Neural progenitor cell (in vitro differentiated cells): ENCODE results near the gene FOXJ3. TPM values are rescaled to one million over a fixed set of nuclear protein-coding genes. Genes with fewer than 3 reads are reported as not detected.

ENCODE experiments used
- DNase-seq: peaks from one replicate; pipeline ENCODE4 v3.0.0-alpha.2; 2016; ENCODE audit warnings: low spot score
- H2AFZ ChIP-seq: fragments of 200-600 bp; sonication (generic); replicated peaks from 2 replicates; pipeline ENCODE4 v1.6.1; 2016; ENCODE audit warnings: antibody characterized with exemption
- H3F3A ChIP-seq: fragments of 200-600 bp; sonication (generic); 2 replicates; pipeline ENCODE4 v1.6.1; 2016; ENCODE audit warnings: antibody characterized with exemption, low read depth
- H3K27ac ChIP-seq: fragments of 200-600 bp; sonication (generic); 2 replicates; pipeline ENCODE4 v1.5.1; 2016; ENCODE audit warnings: mild to moderate bottlenecking
- H3K27me3 ChIP-seq: fragments of 200-600 bp; sonication (generic); 2 replicates; pipeline ENCODE4 v1.6.1; 2016; ENCODE audit warnings: mild to moderate bottlenecking, moderate library complexity
- H3K36me3 ChIP-seq: fragments of 200-600 bp; sonication (generic); 2 replicates; pipeline ENCODE4 v1.5.1; 2016
- H3K4me1 ChIP-seq: fragments of 200-600 bp; sonication (generic); 2 replicates; pipeline ENCODE4 v1.6.1; 2016; ENCODE audit warnings: mixed run types
- H3K4me2 ChIP-seq: fragments of 200-600 bp; sonication (generic); 2 replicates; pipeline ENCODE4 v1.6.1; 2016
- H3K4me3 ChIP-seq: fragments of 200-600 bp; sonication (generic); 2 replicates; pipeline ENCODE4 v1.5.1; 2016
- H3K79me2 ChIP-seq: fragments of 200-600 bp; sonication (generic); 2 replicates; pipeline ENCODE4 v1.6.1; 2016; ENCODE audit warnings: low read depth
- H3K9ac ChIP-seq: fragments of 200-600 bp; sonication (generic); 2 replicates; pipeline ENCODE4 v1.6.1; 2016
- H3K9me3 ChIP-seq: fragments of 200-600 bp; sonication (generic); 2 replicates; pipeline ENCODE4 v1.5.1; 2016; ENCODE audit warnings: low read depth
- H4K20me1 ChIP-seq: fragments of 200-600 bp; sonication (generic); 2 replicates; pipeline ENCODE4 v1.6.1; 2016; ENCODE audit warnings: low read depth
- H3K27ac Mint-ChIP-seq: 3 replicates; pipeline ENCODE4 v1.8.0; 2021; ENCODE audit warnings: mixed read lengths
- H3K27me3 Mint-ChIP-seq: 2 replicates; pipeline ENCODE4 v1.8.0; 2022; ENCODE audit warnings: low read depth, mild to moderate bottlenecking, inconsistent platforms, moderate library complexity, mixed read lengths; ENCODE audit not compliant: insufficient read depth
- H3K36me3 Mint-ChIP-seq: 3 replicates; pipeline ENCODE4 v1.8.0; 2021; ENCODE audit warnings: mixed read lengths
- H3K4me1 Mint-ChIP-seq: 3 replicates; pipeline ENCODE4 v1.8.0; 2021; ENCODE audit warnings: mixed read lengths
- H3K4me3 Mint-ChIP-seq: 3 replicates; pipeline ENCODE4 v1.8.0; 2021; ENCODE audit warnings: mild to moderate bottlenecking, moderate library complexity, mixed read lengths
- H3K9me3 Mint-ChIP-seq: 3 replicates; pipeline ENCODE4 v1.8.0; 2020; ENCODE audit warnings: mixed read lengths
- EZH2 ChIP-seq: fragments of 200-600 bp; sonication (generic); IDR thresholded peaks from 2 replicates; pipeline ENCODE4 v1.6.1; 2017; ENCODE audit warnings: antibody characterized with exemption, mild to moderate bottlenecking, moderate library complexity
- EZH2phosphoT487 ChIP-seq: fragments of 200-600 bp; sonication (generic); IDR thresholded peaks from 2 replicates; pipeline ENCODE4 v1.6.1; 2017; ENCODE audit warnings: antibody characterized with exemption
- total RNA-seq: library from RNA; depleted of rRNA; stranded (reverse); fragments of >200 nt; gene quantifications from 2 replicates; pipeline ENCODE4 v1.2.3, GENCODE V29; 2015; ENCODE audit warnings: low replicate concordance
- TF ChIP-seq, protein P1 (sequence below): fragments of 200-600 bp; sonication (generic); IDR thresholded peaks from 2 replicates; pipeline ENCODE4 v1.5.1; 2017; ENCODE audit warnings: antibody characterized with exemption, mild to moderate bottlenecking

The FOXJ3 gene
- total RNA-seq, 1 donor from 2014 or later, result 58.5 TPM

DNA sequence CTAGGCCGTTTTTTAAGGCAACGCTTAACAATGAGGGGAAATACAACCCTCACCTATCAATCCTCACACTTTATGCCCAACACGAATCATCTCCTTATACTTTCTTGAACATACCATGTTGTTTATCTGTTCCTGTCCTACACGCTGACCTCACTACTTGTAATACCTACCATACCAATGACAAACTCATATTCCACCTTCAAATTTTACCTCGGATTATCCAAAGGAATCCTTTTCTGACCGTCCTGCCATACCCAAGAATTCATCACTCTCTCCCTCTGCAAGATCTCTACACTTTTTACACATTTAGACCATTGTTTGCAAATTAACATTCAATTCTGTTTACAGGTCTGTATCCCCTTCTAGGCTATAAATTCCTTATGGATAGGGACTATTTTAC, 106.1 kb downstream of the FOXJ3 start:
- peaks cover 4% of the 10 kb centered on the region for H3K36me3 Mint-ChIP-seq

DNA sequence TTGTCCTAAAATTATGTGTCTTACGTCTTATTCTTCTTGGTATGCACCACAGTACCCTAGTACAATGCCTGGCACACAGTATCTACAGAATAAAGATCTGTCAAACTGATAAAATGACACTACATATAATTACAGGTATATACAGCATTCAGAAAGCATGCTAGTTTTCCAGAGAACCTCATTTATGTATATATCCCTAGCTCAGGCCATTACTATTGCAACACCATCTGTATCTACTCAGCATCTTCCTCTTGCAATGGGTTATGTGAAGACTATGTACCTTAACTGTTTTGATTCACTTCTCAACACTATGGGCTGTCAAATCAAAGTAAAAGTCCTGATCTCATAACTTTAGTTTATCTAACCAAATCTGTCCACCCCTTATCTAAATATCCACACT, 112.0 kb downstream of the FOXJ3 start:
- H3K27ac Mint-ChIP-seq, result no peak overlapping the region

More for the DNA sequence above, 106.1 kb downstream of the FOXJ3 start:
- no peaks in the 10 kb centered on the region for H3K4me1 ChIP-seq
- Mint-ChIP-seq H3K9me3 (peaks cover 5% of the 10 kb centered on the region), H3K27me3 (no peaks in the 10 kb centered on the region), H3K27ac (no peak overlapping the region), H3K4me1 (no peaks in the 10 kb centered on the region), H3K4me3 (no peak overlapping the region)
- H4K20me1 ChIP-seq, result peaks cover 11% of the 10 kb centered on the region
- H3K4me3 ChIP-seq, result no peak overlapping the region
- no peak overlapping the region for H3K4me2 ChIP-seq
- no peaks in the 10 kb centered on the region for H3F3A ChIP-seq
- peaks cover 54% of the 10 kb centered on the region for H3K79me2 ChIP-seq
- H3K27me3 ChIP-seq, result no peaks in the 10 kb centered on the region
- TF ChIP-seq, protein P1, sequence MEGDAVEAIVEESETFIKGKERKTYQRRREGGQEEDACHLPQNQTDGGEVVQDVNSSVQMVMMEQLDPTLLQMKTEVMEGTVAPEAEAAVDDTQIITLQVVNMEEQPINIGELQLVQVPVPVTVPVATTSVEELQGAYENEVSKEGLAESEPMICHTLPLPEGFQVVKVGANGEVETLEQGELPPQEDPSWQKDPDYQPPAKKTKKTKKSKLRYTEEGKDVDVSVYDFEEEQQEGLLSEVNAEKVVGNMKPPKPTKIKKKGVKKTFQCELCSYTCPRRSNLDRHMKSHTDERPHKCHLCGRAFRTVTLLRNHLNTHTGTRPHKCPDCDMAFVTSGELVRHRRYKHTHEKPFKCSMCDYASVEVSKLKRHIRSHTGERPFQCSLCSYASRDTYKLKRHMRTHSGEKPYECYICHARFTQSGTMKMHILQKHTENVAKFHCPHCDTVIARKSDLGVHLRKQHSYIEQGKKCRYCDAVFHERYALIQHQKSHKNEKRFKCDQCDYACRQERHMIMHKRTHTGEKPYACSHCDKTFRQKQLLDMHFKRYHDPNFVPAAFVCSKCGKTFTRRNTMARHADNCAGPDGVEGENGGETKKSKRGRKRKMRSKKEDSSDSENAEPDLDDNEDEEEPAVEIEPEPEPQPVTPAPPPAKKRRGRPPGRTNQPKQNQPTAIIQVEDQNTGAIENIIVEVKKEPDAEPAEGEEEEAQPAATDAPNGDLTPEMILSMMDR, result no peak
- no peak for TF ChIP-seq EZH2phosphoT487
- TF ChIP-seq EZH2, result no peak
- H3K36me3 ChIP-seq, result no peaks in the 10 kb centered on the region
- no peaks in the 10 kb centered on the region for H3K9me3 ChIP-seq
- H3K27ac ChIP-seq, result no peak overlapping the region
- DNase-seq, result no peak
- H3K9ac ChIP-seq, result no peak overlapping the region
- H2AFZ ChIP-seq, result no peak overlapping the region

DNA sequence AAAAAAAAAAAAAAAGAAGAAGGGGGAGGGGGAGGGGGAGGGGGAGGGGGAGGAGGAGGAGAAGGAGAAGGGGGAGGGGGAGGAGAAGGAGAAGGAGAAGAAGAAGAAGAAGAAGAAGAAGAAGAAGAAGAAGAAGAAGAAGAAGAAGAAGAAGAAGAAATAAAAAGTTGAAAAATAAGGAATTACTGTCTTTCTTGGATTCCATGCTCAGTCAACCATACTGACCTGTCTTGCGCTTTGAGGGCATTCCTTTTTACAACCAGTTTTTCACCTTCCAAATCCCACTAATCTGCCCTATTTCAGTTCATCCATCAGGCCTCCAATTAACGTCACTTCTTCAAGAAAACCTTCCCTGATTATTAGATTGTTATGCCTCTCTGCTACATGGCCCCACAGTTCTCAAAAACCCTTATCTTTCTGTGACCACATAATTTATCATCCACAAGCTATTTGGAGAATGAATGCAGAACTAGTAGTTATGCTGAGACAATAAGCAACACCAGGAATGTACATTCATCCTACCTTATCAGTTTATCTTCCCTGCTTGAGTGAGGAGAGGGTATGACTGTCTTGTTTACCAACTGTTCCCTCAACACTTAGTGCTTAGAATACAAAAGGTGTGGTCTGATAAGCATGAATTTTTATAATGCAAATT, 113.0 kb downstream of the FOXJ3 start:
- peaks cover 27% of the 10 kb centered on the region for H3K4me1 ChIP-seq
- Mint-ChIP-seq H3K36me3 (peaks cover 16% of the 10 kb centered on the region), H3K27ac (no peak overlapping the region), H3K9me3 (no peaks in the 10 kb centered on the region), H3K4me3 (no peak overlapping the region), H3K27me3 (no peaks in the 10 kb centered on the region), H3K4me1 (peaks cover 6% of the 10 kb centered on the region)
- no peak overlapping the region for H3K4me2 ChIP-seq
- no peak overlapping the region for H3K9ac ChIP-seq
- H3K9me3 ChIP-seq, result no peaks in the 10 kb centered on the region
- no peak overlapping the region for H3K27ac ChIP-seq
- peaks cover 67% of the 10 kb centered on the region for H3K79me2 ChIP-seq
- peaks cover 15% of the 10 kb centered on the region for H4K20me1 ChIP-seq
- no peaks in the 10 kb centered on the region for H3K36me3 ChIP-seq
- no peak overlapping the region for H3K4me3 ChIP-seq
- H2AFZ ChIP-seq, result no peak overlapping the region
- TF ChIP-seq, protein P1, result no peak
- no peak for TF ChIP-seq EZH2
- no peak for TF ChIP-seq EZH2phosphoT487
- H3K27me3 ChIP-seq, result no peaks in the 10 kb centered on the region
- no peak for DNase-seq
- H3F3A ChIP-seq, result no peaks in the 10 kb centered on the region

More for the DNA sequence above, 112.0 kb downstream of the FOXJ3 start:
- Histone ChIP-seq H2AFZ (no peak overlapping the region), H3K4me2 (no peak overlapping the region), H3K27ac (no peak overlapping the region), H3K4me3 (no peak overlapping the region), H3K4me1 (peaks cover 27% of the 10 kb centered on the region), H3F3A (no peaks in the 10 kb centered on the region), H3K9ac (no peak overlapping the region), H4K20me1 (peaks cover 18% of the 10 kb centered on the region), H3K27me3 (no peaks in the 10 kb centered on the region), H3K9me3 (no peaks in the 10 kb centered on the region), H3K36me3 (no peaks in the 10 kb centered on the region), H3K79me2 (peaks cover 68% of the 10 kb centered on the region)
- H3K9me3 Mint-ChIP-seq, result no peaks in the 10 kb centered on the region
- peaks cover 6% of the 10 kb centered on the region for H3K4me1 Mint-ChIP-seq
- TF ChIP-seq EZH2phosphoT487 (no peak), EZH2 (no peak)
- TF ChIP-seq, protein P1, result no peak
- no peak overlapping the region for H3K4me3 Mint-ChIP-seq
- H3K27me3 Mint-ChIP-seq, result no peaks in the 10 kb centered on the region
- peaks cover 9% of the 10 kb centered on the region for H3K36me3 Mint-ChIP-seq
- no peak for DNase-seq
